ENCODE results near the gene DYNC1H1.

DYNC1H1 gene

GRCh38 chr14:102097441-102098135 lies 133.2 kb downstream of the DYNC1H1 start:
- Histone ChIP-seq H3K27me3 (replicated peaks; ENCODE audit: control insufficient read depth, insufficient read depth, low read length) (no peaks in the 10 kb centered on the region), H3K36me3 (ENCODE audit: control insufficient read depth, insufficient read depth, low read length) (no peaks in the 10 kb centered on the region), H3K4me3 (replicated peaks; ENCODE audit: low read depth, low read length) (no peak overlapping the region)
- TF ChIP-seq CTCF (IDR thresholded peaks at IDR 0.05; ENCODE audit: insufficient read depth, low read length, poor library complexity, severe bottlenecking) = no peak
- DNase-seq (ENCODE audit: extremely low read depth, insufficient read length) = no peak

GRCh38 chr14:102103062-102103695 lies 138.8 kb downstream of the DYNC1H1 start:
- Histone ChIP-seq H3K4me3 (replicated peaks; ENCODE audit: low read depth, low read length) (no peak overlapping the region), H3K27me3 (replicated peaks; ENCODE audit: control insufficient read depth, insufficient read depth, low read length) (no peaks in the 10 kb centered on the region), H3K36me3 (ENCODE audit: control insufficient read depth, insufficient read depth, low read length) (no peaks in the 10 kb centered on the region)
- peak; percentile 33 for DNase-seq (ENCODE audit: extremely low read depth, insufficient read length)
- TF ChIP-seq CTCF (IDR thresholded peaks at IDR 0.05; ENCODE audit: insufficient read depth, low read length, poor library complexity, severe bottlenecking) = no peak

- no peak overlapping the region for H3K4me3 ChIP-seq (replicated peaks; ENCODE audit: low read depth, low read length)
- no peak for TF ChIP-seq CTCF (IDR thresholded peaks at IDR 0.05; ENCODE audit: insufficient read depth, low read length, poor library complexity, severe bottlenecking)
- H3K27me3 ChIP-seq (replicated peaks; ENCODE audit: control insufficient read depth, insufficient read depth, low read length) = no peaks in the 10 kb centered on the region
- DNase-seq (ENCODE audit: extremely low read depth, insufficient read length) = no peak
- no peaks in the 10 kb centered on the region for H3K36me3 ChIP-seq (ENCODE audit: control insufficient read depth, insufficient read depth, low read length)
Measured at GRCh38 chr14:102105369-102105768, 141.0 kb downstream of the DYNC1H1 start.

Data from GM06990 (cell line).